Endothelial cell (in vitro differentiated cells): ENCODE data around the gene SPDL1. TPM values are rescaled to one million over a fixed set of nuclear protein-coding genes. Genes with fewer than 3 reads are reported as not detected.

Source experiments
- DNase-seq: peaks from one replicate; pipeline ENCODE4 v3.0.0; 2021; ENCODE audit warnings: low spot score
- H3K27ac Mint-ChIP-seq: one replicate; pipeline ENCODE4 v1.8.0; 2021; ENCODE audit warnings: mixed read lengths, inconsistent platforms; ENCODE audit not compliant: unreplicated experiment
- H3K27me3 Mint-ChIP-seq: one replicate; pipeline ENCODE4 v1.8.0; 2021; ENCODE audit warnings: mild to moderate bottlenecking, moderate library complexity, mixed read lengths, inconsistent platforms; ENCODE audit not compliant: unreplicated experiment
- H3K36me3 Mint-ChIP-seq: one replicate; pipeline ENCODE4 v1.8.0; 2021; ENCODE audit warnings: mild to moderate bottlenecking, low read depth, mixed read lengths, inconsistent platforms; ENCODE audit not compliant: unreplicated experiment
- H3K4me1 Mint-ChIP-seq: one replicate; pipeline ENCODE4 v1.8.0; 2021; ENCODE audit warnings: mild to moderate bottlenecking, mixed read lengths, inconsistent platforms; ENCODE audit not compliant: unreplicated experiment
- H3K4me3 Mint-ChIP-seq: one replicate; pipeline ENCODE4 v1.8.0; 2021; ENCODE audit warnings: mild to moderate bottlenecking, mixed read lengths, inconsistent platforms; ENCODE audit not compliant: unreplicated experiment
- H3K9me3 Mint-ChIP-seq: one replicate; pipeline ENCODE4 v1.8.0; 2021; ENCODE audit warnings: mixed read lengths, inconsistent platforms; ENCODE audit not compliant: unreplicated experiment
- CTCF ChIP-seq: fragments of 200-600 bp; sonication (generic); IDR thresholded peaks from one replicate; pipeline ENCODE4 v1.5.0; 2021; ENCODE audit warnings: antibody characterized with exemption; ENCODE audit not compliant: unreplicated experiment
- total RNA-seq: library from RNA; stranded (reverse); fragmentation: NEBNext Ultra II Directional; extraction: Animal tissue kit (Norgen Biotek cat#: 25700); gene quantifications from one replicate; pipeline ENCODE4 v1.2.1, GENCODE V29; 2021; ENCODE audit not compliant: unreplicated experiment

The SPDL1 gene
- total RNA-seq, 1 donor from 2014 or later = 38.6 TPM

- no peak for TF ChIP-seq CTCF
- DNase-seq = no peak
- no peaks in the 10 kb centered on the region for H3K9me3 Mint-ChIP-seq
- H3K4me3 Mint-ChIP-seq = no peak overlapping the region
- H3K4me1 Mint-ChIP-seq = no peaks in the 10 kb centered on the region
- H3K27ac Mint-ChIP-seq = no peak overlapping the region
- no peaks in the 10 kb centered on the region for H3K27me3 Mint-ChIP-seq
- H3K36me3 Mint-ChIP-seq = peaks cover 14% of the 10 kb centered on the region
These were observed 19.0 kb downstream of the SPDL1 start for GRCh38 chr5:169602535-169602934.

- H3K36me3 Mint-ChIP-seq = peaks cover 4% of the 10 kb centered on the region
- H3K4me3 Mint-ChIP-seq = no peak overlapping the region
- H3K27me3 Mint-ChIP-seq = no peaks in the 10 kb centered on the region
- no peaks in the 10 kb centered on the region for H3K4me1 Mint-ChIP-seq
- no peak for TF ChIP-seq CTCF
- no peaks in the 10 kb centered on the region for H3K9me3 Mint-ChIP-seq
- H3K27ac Mint-ChIP-seq = no peak overlapping the region
- no peak for DNase-seq
These were observed 22.7 kb downstream of the SPDL1 start for GRCh38 chr5:169606279-169606678.

- no peak for DNase-seq
- H3K27me3 Mint-ChIP-seq = no peaks in the 10 kb centered on the region
- no peak overlapping the region for H3K27ac Mint-ChIP-seq
- no peaks in the 10 kb centered on the region for H3K9me3 Mint-ChIP-seq
- TF ChIP-seq CTCF = no peak
- no peak overlapping the region for H3K4me3 Mint-ChIP-seq
- H3K4me1 Mint-ChIP-seq = no peaks in the 10 kb centered on the region
- H3K36me3 Mint-ChIP-seq = no peaks in the 10 kb centered on the region
These were observed 24.3 kb downstream of the SPDL1 start for GRCh38 chr5:169607882-169608281.

GRCh38 chr5:169609716-169610115, 26.1 kb downstream of the SPDL1 start:
- Mint-ChIP-seq H3K9me3 (no peaks in the 10 kb centered on the region), H3K4me3 (no peak overlapping the region), H3K36me3 (no peaks in the 10 kb centered on the region), H3K4me1 (no peaks in the 10 kb centered on the region), H3K27me3 (no peaks in the 10 kb centered on the region), H3K27ac (no peak overlapping the region)
- DNase-seq = no peak
- no peak for TF ChIP-seq CTCF

- no peaks in the 10 kb centered on the region for H3K27me3 Mint-ChIP-seq
- DNase-seq = no peak
- H3K27ac Mint-ChIP-seq = no peak overlapping the region
- no peaks in the 10 kb centered on the region for H3K9me3 Mint-ChIP-seq
- H3K4me1 Mint-ChIP-seq = no peaks in the 10 kb centered on the region
- H3K36me3 Mint-ChIP-seq = no peaks in the 10 kb centered on the region
- no peak overlapping the region for H3K4me3 Mint-ChIP-seq
- no peak for TF ChIP-seq CTCF
These were observed 27.0 kb downstream of the SPDL1 start for GRCh38 chr5:169610606-169611005.
